Vagina (tissue), 2 donors: ENCODE data around the gene ZBTB7C. TPM values are rescaled to one million over a fixed set of nuclear protein-coding genes. Genes with fewer than 3 reads are reported as not detected.

Experiments used
- DNase-seq, 2 donors: peaks; one replicate each; pipeline ENCODE4 v3.0.0-alpha.2; 2017; ENCODE audit errors: extremely low spot score in 2 of 2
- H3K27ac ChIP-seq: fragments of 200-600 bp; sonication (generic); one replicate; pipeline ENCODE4 v1.5.1; 2019
- H3K27me3 ChIP-seq: fragments of 200-600 bp; sonication (generic); one replicate; pipeline ENCODE4 v1.5.1; 2019
- H3K36me3 ChIP-seq, 2 donors: fragments of 200-600 bp; sonication (generic); one replicate each; pipeline ENCODE4 v1.5.1; 2017 to 2019
- H3K4me1 ChIP-seq: fragments of 200-600 bp; sonication (generic); one replicate; pipeline ENCODE4 v1.5.1; 2019
- H3K4me3 ChIP-seq, 2 donors: fragments of 200-600 bp; sonication (generic); 1 replicate in 1 of 2; 2 replicates in 1 of 2; pipeline ENCODE4 v1.5.1; 2016 to 2019
- H3K9me3 ChIP-seq: fragments of 200-600 bp; sonication (generic); one replicate; pipeline ENCODE4 v1.5.1; 2019
- POLR2A ChIP-seq, 2 donors: fragments of 450-650 bp; IDR thresholded peaks; one replicate each; pipeline ENCODE4 v1.6.1; 2017; ENCODE audit warnings: antibody characterized with exemption in 2 of 2, mild to moderate bottlenecking in 2 of 2, moderate library complexity in 2 of 2
- POLR2AphosphoS5 ChIP-seq, 2 donors: sonication (generic); formaldehyde crosslinking; IDR thresholded peaks; one replicate each; pipeline ENCODE4 v1.9.0; 2017; ENCODE audit warnings: antibody characterized with exemption in 2 of 2, mild to moderate bottlenecking in 2 of 2, low read depth in 1 of 2; ENCODE audit not compliant: insufficient read depth in 1 of 2
- intact Hi-C: fragments of 100-400 bp; cut with DNase I; formaldehyde crosslinking; loops from one replicate; pipeline ENCODE4 v1.15.1; 2023
- total RNA-seq: library from RNA; depleted of rRNA; stranded (reverse); fragments of >200 nt; gene quantifications from one replicate; pipeline ENCODE4 v1.2.3, GENCODE V29; 2016
- TF ChIP-seq, protein P1 (sequence below), 3 experiments: fragments of 450-650 bp in 2 of 3; fragments of 200-600 bp in 1 of 3; sonication (generic) in 1 of 3; IDR thresholded peaks; one replicate each; pipeline ENCODE4 v1.5.1; 2017 to 2019; ENCODE audit warnings: antibody characterized with exemption in 3 of 3, mild to moderate bottlenecking in 2 of 3, moderate library complexity in 2 of 3

Gene ZBTB7C
- total RNA-seq, 1 donor from 2014 or later = 40.5 TPM

DNA sequence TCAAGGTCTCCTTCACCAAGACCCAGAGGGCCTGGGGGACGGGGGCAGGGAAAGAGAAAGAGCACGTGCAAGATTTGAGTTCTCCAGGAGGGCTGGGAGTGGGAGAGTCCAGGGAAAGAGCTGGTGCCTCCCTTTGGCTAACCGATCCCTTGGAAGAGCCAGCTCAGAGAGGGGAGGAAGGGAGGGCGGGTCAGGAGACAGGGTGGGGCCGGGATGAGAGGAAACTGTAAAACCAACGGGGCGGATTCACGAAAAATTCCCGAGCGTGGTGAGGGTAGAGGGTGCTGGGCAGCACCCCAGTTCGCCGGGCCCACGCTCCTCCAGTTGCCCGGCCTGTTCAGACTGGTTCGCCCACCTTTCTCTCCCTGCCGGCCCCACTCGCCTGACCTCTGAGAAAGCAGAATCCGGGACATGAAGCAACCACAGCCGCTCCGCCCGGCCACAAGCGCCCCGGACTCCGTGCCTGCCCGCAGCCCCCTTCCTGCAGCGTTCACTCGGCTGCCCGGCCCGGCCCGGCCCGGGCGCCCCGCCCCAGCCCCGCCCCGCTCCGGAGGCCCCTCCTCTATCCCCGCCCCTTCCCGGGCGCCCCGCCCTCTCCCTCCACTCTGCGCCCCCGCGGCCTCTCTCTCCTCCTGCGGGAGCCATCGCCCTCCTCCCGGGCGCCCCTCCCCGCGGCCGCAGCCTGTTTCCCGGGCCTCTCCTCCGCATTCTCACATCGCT, 247.8 kb downstream of the ZBTB7C start:
- Histone ChIP-seq H3K4me1 (peaks cover 65% of the 10 kb centered on the region), H3K9me3 (no peaks in the 10 kb centered on the region), H3K4me3 (peak overlapping the region; percentile 53 to 80), H3K27ac (peak overlapping the region; percentile 96), H3K36me3 (no peaks in the 10 kb centered on the region), H3K27me3 (no peaks in the 10 kb centered on the region)
- no peak for DNase-seq
- TF ChIP-seq, protein P1, sequence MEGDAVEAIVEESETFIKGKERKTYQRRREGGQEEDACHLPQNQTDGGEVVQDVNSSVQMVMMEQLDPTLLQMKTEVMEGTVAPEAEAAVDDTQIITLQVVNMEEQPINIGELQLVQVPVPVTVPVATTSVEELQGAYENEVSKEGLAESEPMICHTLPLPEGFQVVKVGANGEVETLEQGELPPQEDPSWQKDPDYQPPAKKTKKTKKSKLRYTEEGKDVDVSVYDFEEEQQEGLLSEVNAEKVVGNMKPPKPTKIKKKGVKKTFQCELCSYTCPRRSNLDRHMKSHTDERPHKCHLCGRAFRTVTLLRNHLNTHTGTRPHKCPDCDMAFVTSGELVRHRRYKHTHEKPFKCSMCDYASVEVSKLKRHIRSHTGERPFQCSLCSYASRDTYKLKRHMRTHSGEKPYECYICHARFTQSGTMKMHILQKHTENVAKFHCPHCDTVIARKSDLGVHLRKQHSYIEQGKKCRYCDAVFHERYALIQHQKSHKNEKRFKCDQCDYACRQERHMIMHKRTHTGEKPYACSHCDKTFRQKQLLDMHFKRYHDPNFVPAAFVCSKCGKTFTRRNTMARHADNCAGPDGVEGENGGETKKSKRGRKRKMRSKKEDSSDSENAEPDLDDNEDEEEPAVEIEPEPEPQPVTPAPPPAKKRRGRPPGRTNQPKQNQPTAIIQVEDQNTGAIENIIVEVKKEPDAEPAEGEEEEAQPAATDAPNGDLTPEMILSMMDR (IDR thresholded peaks at IDR 0.05) = no peak
- TF ChIP-seq POLR2AphosphoS5 (IDR thresholded peaks at IDR 0.05; ENCODE audit: insufficient read depth in 1 of 2, low read depth in 1 of 2) (peak in 1 of 2 donors; percentile 83), POLR2A (IDR thresholded peaks at IDR 0.05) (peak in 1 of 2 donors; percentile 59)
- intact Hi-C loops = no loop called here

DNA sequence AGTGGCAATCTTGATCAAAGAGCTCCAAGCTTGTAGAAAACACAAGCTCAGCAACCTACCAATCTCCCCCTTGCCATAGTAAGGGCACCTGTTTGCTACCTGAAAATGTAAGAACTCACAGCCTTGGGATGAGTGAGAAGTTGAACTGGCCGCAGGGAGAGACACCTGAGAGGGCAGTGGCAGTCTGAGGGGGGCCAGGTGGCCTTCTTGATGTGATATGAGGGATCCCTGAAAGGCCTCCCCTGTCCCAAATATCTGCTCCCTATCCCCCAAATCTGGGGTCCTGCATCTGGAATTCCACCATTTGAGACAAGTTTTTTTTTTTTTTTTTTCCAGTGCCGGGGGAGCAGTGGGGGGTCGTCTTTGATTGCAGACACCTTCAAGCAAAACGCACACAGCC, 248.6 kb downstream of the ZBTB7C start:
- intact Hi-C loops = no loop called here

DNA sequence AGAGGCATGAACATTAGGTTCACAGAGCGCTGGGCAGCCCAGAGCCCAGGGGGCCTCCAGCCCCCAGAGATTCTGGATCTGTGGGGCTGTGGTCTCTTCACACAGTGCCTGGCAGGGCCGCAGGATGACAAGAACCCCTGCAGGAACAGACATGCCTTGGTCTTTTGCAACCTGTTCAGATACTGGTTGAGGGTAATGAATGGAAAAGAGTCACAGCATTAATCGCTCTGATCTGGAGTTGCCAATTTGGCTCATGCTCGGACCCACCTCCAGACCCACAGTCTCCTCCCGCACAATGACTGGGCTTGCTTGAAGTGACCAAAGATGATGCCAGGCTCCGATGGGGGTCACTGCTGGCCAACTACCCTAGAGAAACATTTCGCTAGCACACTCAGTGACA, 249.4 kb downstream of the ZBTB7C start:
- no peak for DNase-seq
- no peak for TF ChIP-seq POLR2AphosphoS5 (IDR thresholded peaks at IDR 0.05; ENCODE audit: insufficient read depth in 1 of 2, low read depth in 1 of 2)
- TF ChIP-seq POLR2A (IDR thresholded peaks at IDR 0.05) = no peak
- TF ChIP-seq, protein P1 (IDR thresholded peaks at IDR 0.05) = no peak
- Histone ChIP-seq H3K4me3 (no peak overlapping the region), H3K27ac (no peak overlapping the region), H3K27me3 (no peaks in the 10 kb centered on the region), H3K9me3 (no peaks in the 10 kb centered on the region), H3K4me1 (peaks cover 59% of the 10 kb centered on the region), H3K36me3 (no peaks in the 10 kb centered on the region)
- intact Hi-C loops = no loop called here

More for the DNA sequence above, 248.6 kb downstream of the ZBTB7C start:
- H3K27me3 ChIP-seq = no peaks in the 10 kb centered on the region
- peak overlapping the region; percentile 53 to 80 for H3K4me3 ChIP-seq
- H3K27ac ChIP-seq = peak overlapping the region; percentile 96
- no peak for DNase-seq
- no peaks in the 10 kb centered on the region for H3K9me3 ChIP-seq
- TF ChIP-seq POLR2AphosphoS5 (IDR thresholded peaks at IDR 0.05; ENCODE audit: insufficient read depth in 1 of 2, low read depth in 1 of 2) (no peak), POLR2A (IDR thresholded peaks at IDR 0.05) (no peak)
- TF ChIP-seq, protein P1 (IDR thresholded peaks at IDR 0.05) = no peak
- H3K36me3 ChIP-seq = no peaks in the 10 kb centered on the region
- peaks cover 65% of the 10 kb centered on the region for H3K4me1 ChIP-seq

DNA sequence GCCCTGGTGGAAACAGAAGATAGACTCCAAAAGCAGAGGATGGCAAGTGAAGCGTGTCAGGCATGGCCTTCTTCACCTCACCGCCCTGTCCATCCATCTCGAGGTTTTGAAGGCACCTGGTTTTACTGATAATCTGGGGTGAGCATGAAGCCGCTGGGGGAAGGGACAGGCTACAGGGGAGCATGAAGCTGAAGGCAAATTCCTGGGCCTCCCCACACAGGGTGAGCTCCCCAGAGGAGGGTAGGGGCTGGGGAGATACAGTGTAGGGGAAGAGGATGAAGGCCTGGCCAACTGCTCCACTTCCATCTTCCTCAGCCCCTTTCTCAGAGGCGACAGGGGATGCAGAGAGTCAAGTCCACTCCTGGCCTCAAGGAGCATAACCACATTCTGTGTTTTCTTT, 250.5 kb downstream of the ZBTB7C start:
- intact Hi-C loops = no loop called here
- Histone ChIP-seq H3K27ac (no peak overlapping the region), H3K27me3 (no peaks in the 10 kb centered on the region), H3K4me3 (no peak overlapping the region), H3K9me3 (no peaks in the 10 kb centered on the region), H3K4me1 (peaks cover 64% of the 10 kb centered on the region), H3K36me3 (no peaks in the 10 kb centered on the region)
- no peak for DNase-seq
- TF ChIP-seq, protein P1 (IDR thresholded peaks at IDR 0.05) = no peak
- TF ChIP-seq POLR2A (IDR thresholded peaks at IDR 0.05) (no peak), POLR2AphosphoS5 (IDR thresholded peaks at IDR 0.05; ENCODE audit: insufficient read depth in 1 of 2, low read depth in 1 of 2) (no peak)

DNA sequence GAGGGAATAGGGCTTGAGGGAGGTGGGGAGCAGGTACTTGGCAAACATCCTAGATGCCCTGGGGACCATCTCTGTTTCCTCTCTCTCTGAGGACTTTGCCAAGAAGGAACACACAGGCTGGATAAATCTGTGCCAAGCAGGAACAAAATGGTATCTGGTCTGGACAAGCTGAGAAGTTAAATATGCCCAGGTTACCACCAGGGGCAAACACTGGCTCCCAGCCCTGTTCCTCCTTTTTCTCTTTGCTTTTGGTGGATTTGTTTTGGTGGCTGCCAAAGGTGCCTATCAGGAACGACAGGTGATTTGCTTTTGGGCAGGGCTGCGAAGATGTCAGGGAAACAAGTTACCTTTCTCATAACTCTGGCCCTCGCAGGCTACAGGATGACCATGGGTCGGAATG, 251.2 kb downstream of the ZBTB7C start:
- Histone ChIP-seq H3K4me3 (no peak overlapping the region), H3K36me3 (no peaks in the 10 kb centered on the region), H3K9me3 (no peaks in the 10 kb centered on the region), H3K27ac (no peak overlapping the region), H3K4me1 (peaks cover 70% of the 10 kb centered on the region), H3K27me3 (no peaks in the 10 kb centered on the region)
- no peak for DNase-seq
- intact Hi-C loops = no loop called here
- TF ChIP-seq POLR2A (IDR thresholded peaks at IDR 0.05) (no peak), POLR2AphosphoS5 (IDR thresholded peaks at IDR 0.05; ENCODE audit: insufficient read depth in 1 of 2, low read depth in 1 of 2) (no peak)
- TF ChIP-seq, protein P1 (IDR thresholded peaks at IDR 0.05) = no peak
